Body of pancreas (tissue), 4 donors: Measurements from ENCODE around the gene CIAO1.

Experiments
- CTCF ChIP-seq, 7 experiments: fragments of 450-650 bp in 4 of 7; fragments of 200-600 bp in 3 of 7; sonication (generic) in 3 of 7; IDR thresholded peaks; one replicate each; pipeline ENCODE4 v1.5.1; 2016 to 2019; ENCODE audit warnings: antibody characterized with exemption in 7 of 7
- POLR2A ChIP-seq, 3 donors: fragments of 450-650 bp; IDR thresholded peaks; one replicate each; pipeline ENCODE4 v1.6.1; 2016; ENCODE audit warnings: antibody characterized with exemption in 3 of 3, mild to moderate bottlenecking in 2 of 3

- TF ChIP-seq POLR2A (IDR thresholded peaks at IDR 0.05) (no peak), CTCF (IDR thresholded peaks at IDR 0.05) (no peak)
Measured at GRCh38 chr2:96262306-96262705, 3.7 kb upstream of the CIAO1 start.
